Measurements from ENCODE around the gene KNG1.
A peak's percentile ranks its signal among the peaks of the same experiment; 100 is the strongest.
"Not testable (repeated sequence)": the region's sequence is repeated elsewhere in the genome, so short reads cannot be mapped to it uniquely, and the experiment has no call there.

KNG1 gene

GRCh38 chr3:186717039-186717457, at the start of gene KNG1:
Gene KNG1, plus strand, starts transcription at chr3:186717359. Its CDS starts 184 bp downstream, at chr3:186717543.
- no peak for DNase-seq (ENCODE audit: low read depth in 2 of 2)

- DNase-seq (ENCODE audit: low read depth in 2 of 2) = no peak
Measured at GRCh38 chr3:186668426-186668825, 48.7 kb upstream of the KNG1 start.

GRCh38 chr3:186669378-186670084, 47.6 kb upstream of the KNG1 start:
- DNase-seq (ENCODE audit: low read depth in 2 of 2) = no peak

GRCh38 chr3:186670155-186670554, 47.0 kb upstream of the KNG1 start:
- no peak for DNase-seq (ENCODE audit: low read depth in 2 of 2)

- no peak for DNase-seq (ENCODE audit: low read depth in 2 of 2)
Measured at GRCh38 chr3:186671051-186671450, 46.1 kb upstream of the KNG1 start.

- no peak for DNase-seq (ENCODE audit: low read depth in 2 of 2)
Measured at GRCh38 chr3:186678604-186679003, 38.6 kb upstream of the KNG1 start.

GRCh38 chr3:186679151-186679550, 38.0 kb upstream of the KNG1 start:
- DNase-seq (ENCODE audit: low read depth in 2 of 2) = no peak

- DNase-seq (ENCODE audit: low read depth in 2 of 2) = no peak
Measured at GRCh38 chr3:186680869-186681268, 36.3 kb upstream of the KNG1 start.

GRCh38 chr3:186682812-186683211, 34.3 kb upstream of the KNG1 start:
- DNase-seq (ENCODE audit: low read depth in 2 of 2) = no peak

- DNase-seq (ENCODE audit: low read depth in 2 of 2) = no peak
Measured at GRCh38 chr3:186683979-186684378, 33.2 kb upstream of the KNG1 start.

- not testable (repeated sequence) for DNase-seq (ENCODE audit: low read depth in 2 of 2)
Measured at GRCh38 chr3:186686475-186686874, 30.7 kb upstream of the KNG1 start.

- DNase-seq (ENCODE audit: low read depth in 2 of 2) = no peak
Measured at GRCh38 chr3:186687120-186687651, 30.0 kb upstream of the KNG1 start.

- DNase-seq (ENCODE audit: low read depth in 2 of 2) = not testable (repeated sequence)
Measured at GRCh38 chr3:186690304-186690703, 26.9 kb upstream of the KNG1 start.

- DNase-seq (ENCODE audit: low read depth in 2 of 2) = no peak
Measured at GRCh38 chr3:186691676-186692075, 25.5 kb upstream of the KNG1 start.

GRCh38 chr3:186693843-186694242, 23.3 kb upstream of the KNG1 start:
- no peak for DNase-seq (ENCODE audit: low read depth in 2 of 2)

- no peak for DNase-seq (ENCODE audit: low read depth in 2 of 2)
Measured at GRCh38 chr3:186694288-186695032, 22.7 kb upstream of the KNG1 start.

- no peak for DNase-seq (ENCODE audit: low read depth in 2 of 2)
Measured at GRCh38 chr3:186696522-186696921, 20.6 kb upstream of the KNG1 start.

- DNase-seq (ENCODE audit: low read depth in 2 of 2) = no peak
Measured at GRCh38 chr3:186697510-186697909, 19.6 kb upstream of the KNG1 start.

GRCh38 chr3:186700267-186700666, 16.9 kb upstream of the KNG1 start:
- DNase-seq (ENCODE audit: low read depth in 2 of 2) = no peak

- not testable (repeated sequence) for DNase-seq (ENCODE audit: low read depth in 2 of 2)
Measured at GRCh38 chr3:186702451-186702850, 14.7 kb upstream of the KNG1 start.

- peak in 1 of 2 donors; percentile 1 for DNase-seq (ENCODE audit: low read depth in 2 of 2)
Measured at GRCh38 chr3:186705882-186706780, 11.0 kb upstream of the KNG1 start.

Measured in stimulated activated CD8-positive, alpha-beta memory T cell treated with anti-CD3 and anti-CD28 coated beads, Interleukin-15, amount 100 ng/mL, for 4 hours (primary cell).